GM20000 (cell line): ENCODE measurements around the gene PSEN2.

Experiments
- DNase-seq: peaks from one replicate; pipeline ENCODE4 v3.0.0; 2012; ENCODE audit warnings: low spot score
- CTCF ChIP-seq: IDR thresholded peaks from 2 replicates; pipeline ENCODE4 v1.5.1; 2012; ENCODE audit warnings: mild to moderate bottlenecking, control low read depth; ENCODE audit errors: extremely low read depth, missing control alignments

The PSEN2 gene

GRCh38 chr1:226865590-226865989 lies 4.8 kb upstream of the PSEN2 start:
- no peak for DNase-seq
- no peak for TF ChIP-seq CTCF

- DNase-seq = no peak
- no peak for TF ChIP-seq CTCF
Measured at GRCh38 chr1:226867461-226868054, 2.9 kb upstream of the PSEN2 start.

GRCh38 chr1:226868726-226869125 lies 1.7 kb upstream of the PSEN2 start:
- no peak for DNase-seq
- TF ChIP-seq CTCF = no peak

- DNase-seq = no peak
- no peak for TF ChIP-seq CTCF
Measured at GRCh38 chr1:226870026-226870400, 403 bp upstream of the PSEN2 start.

- no peak for DNase-seq
- no peak for TF ChIP-seq CTCF
Measured at GRCh38 chr1:226871636-226872327, 1.4 kb downstream of the PSEN2 start.

GRCh38 chr1:226872437-226872836 lies 2.0 kb downstream of the PSEN2 start:
- no peak for TF ChIP-seq CTCF
- no peak for DNase-seq

- TF ChIP-seq CTCF = no peak
- DNase-seq = no peak
Measured at GRCh38 chr1:226873771-226874578, 3.6 kb downstream of the PSEN2 start.
